ENCODE data around the gene CDK9. TPM values are rescaled to one million over a fixed set of nuclear protein-coding genes. Genes with fewer than 3 reads are reported as not detected.
A peak's percentile ranks its signal among the peaks of the same experiment; 100 is the strongest.

CDK9 gene
- total RNA-seq, 6 donors from 2014 or later = 69.8 to 168 (median 106) TPM

GRCh38 chr9:127751269-127752054 lies 34.4 kb upstream of the CDK9 start:
- Histone ChIP-seq H3K4me3 (no peak overlapping the region), H3K4me1 (peaks cover 4 to 17% (median 12%) of the 10 kb centered on the region in 4 donors), H3K27ac (no peak overlapping the region), H3K27me3 (peaks cover 0 to 16% (median 4%) of the 10 kb centered on the region in 4 donors), H3K9me3 (no peaks in the 10 kb centered on the region), H3K36me3 (peaks cover 0 to 74% (median 50%) of the 10 kb centered on the region in 4 donors)
- 47 to 56% methylated on average over 10 of the region's 10 CpGs for WGBS, 2 donors
- TF ChIP-seq POLR2AphosphoS5 (IDR thresholded peaks at IDR 0.05) = no peak
- TF ChIP-seq EP300 (IDR thresholded peaks at IDR 0.05) = no peak
- TF ChIP-seq, protein P1, sequence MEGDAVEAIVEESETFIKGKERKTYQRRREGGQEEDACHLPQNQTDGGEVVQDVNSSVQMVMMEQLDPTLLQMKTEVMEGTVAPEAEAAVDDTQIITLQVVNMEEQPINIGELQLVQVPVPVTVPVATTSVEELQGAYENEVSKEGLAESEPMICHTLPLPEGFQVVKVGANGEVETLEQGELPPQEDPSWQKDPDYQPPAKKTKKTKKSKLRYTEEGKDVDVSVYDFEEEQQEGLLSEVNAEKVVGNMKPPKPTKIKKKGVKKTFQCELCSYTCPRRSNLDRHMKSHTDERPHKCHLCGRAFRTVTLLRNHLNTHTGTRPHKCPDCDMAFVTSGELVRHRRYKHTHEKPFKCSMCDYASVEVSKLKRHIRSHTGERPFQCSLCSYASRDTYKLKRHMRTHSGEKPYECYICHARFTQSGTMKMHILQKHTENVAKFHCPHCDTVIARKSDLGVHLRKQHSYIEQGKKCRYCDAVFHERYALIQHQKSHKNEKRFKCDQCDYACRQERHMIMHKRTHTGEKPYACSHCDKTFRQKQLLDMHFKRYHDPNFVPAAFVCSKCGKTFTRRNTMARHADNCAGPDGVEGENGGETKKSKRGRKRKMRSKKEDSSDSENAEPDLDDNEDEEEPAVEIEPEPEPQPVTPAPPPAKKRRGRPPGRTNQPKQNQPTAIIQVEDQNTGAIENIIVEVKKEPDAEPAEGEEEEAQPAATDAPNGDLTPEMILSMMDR (IDR thresholded peaks at IDR 0.05) = no peak
- TF ChIP-seq POLR2A (IDR thresholded peaks at IDR 0.05) = no peak
- DNase-seq = no peak
- ATAC-seq (ENCODE audit: low FRiP score in 2 of 2) = no peak

GRCh38 chr9:127753148-127753547 lies 32.7 kb upstream of the CDK9 start:
- ATAC-seq (ENCODE audit: low FRiP score in 2 of 2) = no peak
- Histone ChIP-seq H3K4me3 (no peak overlapping the region), H3K4me1 (peaks cover 4 to 21% (median 14%) of the 10 kb centered on the region in 4 donors), H3K27me3 (peaks cover 0 to 16% (median 4%) of the 10 kb centered on the region in 4 donors), H3K36me3 (peaks cover 0 to 62% (median 40%) of the 10 kb centered on the region in 4 donors), H3K27ac (peak overlapping the region in 2 of 4 donors; percentile 87 to 89), H3K9me3 (no peaks in the 10 kb centered on the region)
- DNase-seq = no peak
- 76 to 84% methylated on average over 7 to 8 of the region's 8 CpGs for WGBS, 2 donors
- TF ChIP-seq, protein P1 (IDR thresholded peaks at IDR 0.05) = no peak

GRCh38 chr9:127753622-127754021 lies 32.2 kb upstream of the CDK9 start:
- 59 to 64% methylated on average over 7 to 8 of the region's 8 CpGs for WGBS, 2 donors
- ATAC-seq (ENCODE audit: low FRiP score in 2 of 2) (no peak), DNase-seq (no peak)
- H3K27ac ChIP-seq = peak overlapping the region in 3 of 4 donors; percentile 56 to 89 (median 87)
- no peaks in the 10 kb centered on the region for H3K9me3 ChIP-seq
- H3K27me3 ChIP-seq = peaks cover 0 to 16% (median 4%) of the 10 kb centered on the region in 4 donors
- no peak for TF ChIP-seq POLR2A (IDR thresholded peaks at IDR 0.05)
- TF ChIP-seq, protein P1 (IDR thresholded peaks at IDR 0.05) = no peak
- no peak for TF ChIP-seq EP300 (IDR thresholded peaks at IDR 0.05)
- no peak for TF ChIP-seq POLR2AphosphoS5 (IDR thresholded peaks at IDR 0.05)
- peak overlapping the region in 1 of 4 donors; percentile 47 for H3K4me3 ChIP-seq
- H3K4me1 ChIP-seq = peaks cover 4 to 26% (median 14%) of the 10 kb centered on the region in 4 donors
- H3K36me3 ChIP-seq = peaks cover 0 to 57% (median 35%) of the 10 kb centered on the region in 4 donors

GRCh38 chr9:127754099-127755060 lies 31.5 kb upstream of the CDK9 start:
- H3K36me3 ChIP-seq = peaks cover 0 to 56% (median 27%) of the 10 kb centered on the region in 4 donors
- TF ChIP-seq POLR2A (IDR thresholded peaks at IDR 0.05) (no peak), EP300 (IDR thresholded peaks at IDR 0.05) (no peak), POLR2AphosphoS5 (IDR thresholded peaks at IDR 0.05) (no peak)
- TF ChIP-seq, protein P1 (IDR thresholded peaks at IDR 0.05) = no peak
- peaks cover 4 to 30% (median 14%) of the 10 kb centered on the region in 4 donors for H3K4me1 ChIP-seq
- ATAC-seq (ENCODE audit: low FRiP score in 2 of 2) = peak in 1 of 2 donors; percentile 23
- peak overlapping the region; percentile 56 to 89 (median 74) for H3K27ac ChIP-seq
- 51 to 54% methylated on average over 27 to 58 of the region's 86 CpGs for WGBS, 2 donors
- peaks cover 0 to 16% (median 4%) of the 10 kb centered on the region in 4 donors for H3K27me3 ChIP-seq
- H3K9me3 ChIP-seq = no peaks in the 10 kb centered on the region
- DNase-seq = peak in 1 of 2 donors; percentile 80
- peak overlapping the region in 3 of 4 donors; percentile 31 to 47 (median 38) for H3K4me3 ChIP-seq

Data from upper lobe of left lung (tissue), 6 donors.